CD4-positive, alpha-beta memory T cell (primary cell): ENCODE results near the gene SLC25A51. TPM values are rescaled to one million over a fixed set of nuclear protein-coding genes. Genes with fewer than 3 reads are reported as not detected.

Experiments
- CTCF ChIA-PET: fragments of 350-600 bp; sonication (Branson Sonifier 250); formaldehyde crosslinking; loops from one replicate; lab custom pipeline; 2021; ENCODE audit warnings: inconsistent platforms; ENCODE audit not compliant: partially characterized antibody; lab: Charles Lee
- POLR2A ChIA-PET: fragments of 350-600 bp; sonication (Branson Sonifier 250); formaldehyde crosslinking; loops from one replicate; lab custom pipeline; 2021; ENCODE audit not compliant: partially characterized antibody; lab: Charles Lee
- DNase-seq, 5 donors: peaks; one replicate each; pipeline versions ENCODE4 v3.0.0 to v3.0.0-alpha.2; 2020 to 2022; ENCODE audit warnings: mixed read lengths in 1 of 5
- H3K27ac ChIP-seq: one replicate; pipeline ENCODE4 v1.7.0; 2013; ENCODE audit warnings: low read depth, low read length
- H3K27me3 ChIP-seq: 2 replicates; pipeline ENCODE4 v1.7.0; 2013; ENCODE audit warnings: mild to moderate bottlenecking, low read length, moderate library complexity; ENCODE audit not compliant: insufficient read depth
- H3K36me3 ChIP-seq: 2 replicates; pipeline ENCODE4 v1.7.0; 2013; ENCODE audit warnings: mild to moderate bottlenecking, low read length, moderate library complexity; ENCODE audit not compliant: insufficient read depth
- H3K4me1 ChIP-seq: 2 replicates; pipeline ENCODE4 v1.7.0; 2013; ENCODE audit warnings: mild to moderate bottlenecking, low read length, moderate library complexity; ENCODE audit not compliant: insufficient read depth
- H3K4me3 ChIP-seq, 2 donors: one replicate each; pipeline ENCODE4 v1.7.0; 2013; ENCODE audit warnings: low read length in 2 of 2, mild to moderate bottlenecking in 1 of 2
- H3K9me3 ChIP-seq, 2 donors: one replicate each; pipeline ENCODE4 v1.7.0; 2013; ENCODE audit warnings: low read length in 2 of 2, control low read depth in 1 of 2; ENCODE audit not compliant: control insufficient read depth in 1 of 2
- H3K27ac Mint-ChIP-seq, 7 donors: one replicate each; pipeline ENCODE4 v1.8.0; 2020 to 2021; ENCODE audit warnings: mixed read lengths in 7 of 7, mild to moderate bottlenecking in 6 of 7, inconsistent platforms in 3 of 7, moderate library complexity in 3 of 7
- H3K27me3 Mint-ChIP-seq, 2 donors: one replicate each; pipeline ENCODE4 v1.8.0; 2020 to 2021; ENCODE audit warnings: mixed read lengths in 2 of 2
- H3K36me3 Mint-ChIP-seq, 2 donors: one replicate each; pipeline ENCODE4 v1.8.0; 2020 to 2021; ENCODE audit warnings: mixed read lengths in 2 of 2, inconsistent platforms in 1 of 2, mild to moderate bottlenecking in 1 of 2
- H3K4me1 Mint-ChIP-seq, 4 donors: one replicate each; pipeline ENCODE4 v1.8.0; 2020 to 2021; ENCODE audit warnings: mixed read lengths in 4 of 4, mild to moderate bottlenecking in 1 of 4
- H3K4me3 Mint-ChIP-seq, 8 donors: one replicate each; pipeline ENCODE4 v1.8.0; 2020 to 2021; ENCODE audit warnings: mixed read lengths in 8 of 8, mild to moderate bottlenecking in 7 of 8, moderate library complexity in 6 of 8, inconsistent platforms in 3 of 8
- H3K9me3 Mint-ChIP-seq, 8 donors: one replicate each; pipeline ENCODE4 v1.8.0; 2020 to 2021; ENCODE audit warnings: mixed read lengths in 8 of 8, mild to moderate bottlenecking in 5 of 8, inconsistent platforms in 3 of 8, moderate library complexity in 1 of 8
- intact Hi-C: fragments of 100-400 bp; cut with micrococcal nuclease; formaldehyde crosslinking; loops from one replicate; pipeline ENCODE4 v1.15.1; 2023
- polyA plus RNA-seq, 2 donors: library from polyadenylated mRNA; unstranded; fragments of 300-500 nt; fragmentation: Illumina TruSeq; gene quantifications; one replicate each; pipeline ENCODE4 v1.2.3, GENCODE V29; 2021
- total RNA-seq, 2 experiments: library from RNA; stranded (reverse); gene quantifications; one replicate each; pipeline ENCODE4 v1.2.3, GENCODE V29; 2021

The SLC25A51 gene
- total and polyA plus RNA-seq, 4 experiments from 2014 or later = 8.0 to 43.3 (median 27.0) TPM

DNA sequence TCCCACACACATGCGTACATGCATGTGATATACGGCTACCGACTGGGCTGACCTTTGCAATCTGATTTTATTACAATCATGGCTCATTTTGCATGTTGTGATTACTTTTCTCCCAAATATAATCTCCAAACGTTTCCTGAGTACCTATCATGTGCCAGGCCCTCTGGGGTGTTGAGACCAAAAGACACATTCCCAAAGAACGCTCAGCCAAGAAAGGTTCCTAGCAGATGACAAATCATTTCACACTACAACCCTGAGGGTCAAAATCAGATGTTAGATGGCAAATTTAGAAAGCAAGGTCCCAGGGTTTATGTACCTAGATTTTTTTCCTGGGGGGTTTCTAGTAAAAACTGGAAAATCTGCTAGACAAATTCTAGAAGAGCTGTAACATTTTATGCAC is 32.4 kb upstream of the SLC25A51 start:
- Mint-ChIP-seq H3K27me3 (no peaks in the 10 kb centered on the region), H3K27ac (no peak overlapping the region), H3K4me1 (no peaks in the 10 kb centered on the region), H3K4me3 (no peak overlapping the region), H3K9me3 (no peaks in the 10 kb centered on the region), H3K36me3 (no peaks in the 10 kb centered on the region)
- ChIA-PET POLR2A (no interaction called here), CTCF (no interaction called here)
- Histone ChIP-seq H3K9me3 (no peaks in the 10 kb centered on the region), H3K4me1 (no peaks in the 10 kb centered on the region), H3K27ac (no peak overlapping the region), H3K4me3 (no peak overlapping the region), H3K27me3 (no peaks in the 10 kb centered on the region), H3K36me3 (no peaks in the 10 kb centered on the region)
- no peak for DNase-seq
- intact Hi-C loops = no loop called here

DNA sequence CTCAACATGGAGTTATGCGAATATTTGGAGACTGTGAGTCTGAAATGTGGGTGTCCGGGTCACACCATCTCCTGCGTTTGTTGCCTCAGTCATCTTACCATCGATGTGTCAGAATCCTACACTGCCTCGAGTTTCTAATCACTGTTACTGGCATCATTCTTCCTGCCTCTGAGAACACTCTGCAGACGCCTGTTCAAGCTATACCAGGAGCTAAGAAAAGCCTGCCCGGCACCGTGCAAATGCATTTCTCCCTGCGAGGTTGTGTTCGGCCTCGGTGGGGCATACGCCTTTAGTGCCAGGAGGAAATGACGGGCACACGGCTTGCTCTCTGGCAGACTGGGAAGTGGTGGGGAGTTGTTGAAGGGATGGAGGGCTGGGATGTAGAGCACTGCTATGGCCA is 31.2 kb upstream of the SLC25A51 start:
- intact Hi-C loops = no loop called here
- no peak overlapping the region for H3K27ac Mint-ChIP-seq
- no peaks in the 10 kb centered on the region for H3K9me3 Mint-ChIP-seq
- Histone ChIP-seq H3K4me1 (no peaks in the 10 kb centered on the region), H3K27me3 (no peaks in the 10 kb centered on the region), H3K36me3 (no peaks in the 10 kb centered on the region), H3K4me3 (no peak overlapping the region), H3K27ac (no peak overlapping the region), H3K9me3 (no peaks in the 10 kb centered on the region)
- H3K36me3 Mint-ChIP-seq = no peaks in the 10 kb centered on the region
- no peaks in the 10 kb centered on the region for H3K4me1 Mint-ChIP-seq
- ChIA-PET CTCF (interaction anchor here (1.4 kb wide), 1 partner anchor 27 kb away, joined by 3 read pairs; no protein-coding TSS in a partner anchor), POLR2A (no interaction called here)
- no peak overlapping the region for H3K4me3 Mint-ChIP-seq
- no peaks in the 10 kb centered on the region for H3K27me3 Mint-ChIP-seq
- DNase-seq = no peak

DNA sequence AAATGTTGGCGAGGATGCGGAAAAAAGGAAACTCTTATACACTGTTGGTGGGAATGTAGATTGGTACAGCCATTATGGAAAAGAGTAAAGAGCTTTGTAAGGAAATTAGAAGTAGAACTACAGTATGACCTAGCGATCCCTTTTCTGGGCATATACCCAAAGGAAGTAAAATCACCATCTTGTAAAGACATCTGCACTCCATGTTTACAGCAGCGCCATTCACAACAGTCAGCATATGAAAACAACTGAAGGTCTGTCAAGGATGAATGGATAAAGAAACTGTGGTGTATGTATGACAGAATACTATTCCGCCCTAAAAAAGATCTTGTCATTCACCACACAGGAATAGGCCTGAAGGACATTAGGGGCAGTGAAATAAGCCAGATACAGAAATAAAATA is 27.7 kb upstream of the SLC25A51 start:
- ChIA-PET CTCF (interaction anchor here (1.6 kb wide), 1 partner anchor 17 kb away, joined by 3 read pairs; no protein-coding TSS in a partner anchor), POLR2A (no interaction called here)
- no peaks in the 10 kb centered on the region for H3K9me3 Mint-ChIP-seq
- H3K27me3 Mint-ChIP-seq = no peaks in the 10 kb centered on the region
- Histone ChIP-seq H3K9me3 (no peaks in the 10 kb centered on the region), H3K27ac (no peak overlapping the region), H3K36me3 (no peaks in the 10 kb centered on the region), H3K27me3 (no peaks in the 10 kb centered on the region), H3K4me1 (no peaks in the 10 kb centered on the region), H3K4me3 (no peak overlapping the region)
- no peaks in the 10 kb centered on the region for H3K4me1 Mint-ChIP-seq
- H3K27ac Mint-ChIP-seq = no peak overlapping the region
- no peaks in the 10 kb centered on the region for H3K36me3 Mint-ChIP-seq
- intact Hi-C loops = no loop called here
- DNase-seq = no peak
- H3K4me3 Mint-ChIP-seq = no peak overlapping the region

DNA sequence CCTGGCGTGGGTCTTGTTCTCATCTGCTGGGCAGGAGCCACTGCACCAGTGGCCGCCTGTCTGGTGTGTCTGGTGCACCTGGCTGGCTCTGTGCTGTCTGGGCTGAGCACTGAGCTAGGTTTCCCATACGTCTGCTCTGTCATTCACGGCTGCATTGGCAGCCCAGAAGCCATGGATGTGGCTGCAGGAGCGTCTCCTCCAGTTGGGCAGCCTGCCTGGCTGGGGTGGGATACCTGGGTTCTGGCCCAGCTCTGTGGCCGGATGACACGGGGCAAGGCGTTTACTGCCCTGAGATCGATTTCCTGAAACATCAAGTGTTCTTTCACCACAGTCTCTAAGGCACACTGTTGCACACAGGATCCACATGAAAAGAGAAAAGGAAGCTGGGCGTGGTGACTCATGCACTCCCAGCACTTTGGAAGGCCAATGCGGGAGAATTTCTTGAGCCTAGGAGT is 25.5 kb upstream of the SLC25A51 start:
- ChIA-PET POLR2A (no interaction called here), CTCF (no interaction called here)
- intact Hi-C loops = no loop called here
- Mint-ChIP-seq H3K4me1 (no peaks in the 10 kb centered on the region), H3K9me3 (no peaks in the 10 kb centered on the region), H3K27ac (no peak overlapping the region), H3K36me3 (no peaks in the 10 kb centered on the region), H3K27me3 (peaks cover 0 to 2% of the 10 kb centered on the region in 2 donors), H3K4me3 (no peak overlapping the region)
- no peak for DNase-seq
- H3K4me1 ChIP-seq = no peaks in the 10 kb centered on the region
- no peaks in the 10 kb centered on the region for H3K9me3 ChIP-seq
- H3K4me3 ChIP-seq = no peak overlapping the region
- no peaks in the 10 kb centered on the region for H3K36me3 ChIP-seq
- no peaks in the 10 kb centered on the region for H3K27me3 ChIP-seq
- no peak overlapping the region for H3K27ac ChIP-seq

DNA sequence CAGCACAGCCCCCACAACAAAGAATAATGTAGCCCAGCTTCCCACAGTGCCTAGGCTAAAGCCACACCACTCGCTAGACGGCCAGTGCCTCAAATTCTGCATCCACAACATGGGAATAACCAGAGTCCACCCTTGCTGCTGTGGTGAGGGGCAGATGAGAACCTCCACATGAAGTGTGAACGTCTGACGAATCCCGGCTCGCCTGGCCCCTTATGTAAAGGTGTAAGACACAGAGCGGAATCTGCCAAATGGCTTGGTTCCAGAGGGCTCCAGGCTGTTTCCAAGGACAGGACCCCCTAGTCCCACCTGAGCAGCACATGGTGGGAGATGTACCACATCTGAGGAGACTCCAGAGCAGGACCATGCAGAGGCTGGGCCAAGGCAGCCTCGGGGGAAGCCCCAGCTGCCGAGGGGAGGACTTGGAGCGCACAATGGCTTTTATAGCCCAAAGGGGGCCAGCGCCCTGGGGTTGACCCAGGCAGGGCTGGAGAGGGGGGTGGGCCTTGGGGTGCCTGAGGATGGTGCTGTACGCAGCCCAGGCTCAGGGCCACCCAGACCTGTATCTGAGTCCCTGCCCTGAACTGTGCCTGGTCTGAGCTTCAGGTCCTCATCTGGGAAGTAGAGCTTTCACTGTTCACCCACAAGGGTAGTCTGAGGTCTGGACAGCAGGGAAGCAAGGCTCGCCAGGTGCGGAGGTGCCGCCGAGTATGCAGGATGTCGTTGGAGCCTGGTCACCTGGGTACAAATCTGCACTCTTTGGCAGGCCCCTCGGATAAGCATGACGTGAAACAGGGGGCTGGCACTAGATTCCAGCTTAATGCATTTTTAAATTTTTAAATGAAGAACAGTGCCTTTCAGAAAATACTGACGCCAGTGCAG is 24.9 kb upstream of the SLC25A51 start:
- intact Hi-C loops = no loop called here
- no peaks in the 10 kb centered on the region for H3K4me1 ChIP-seq
- POLR2A ChIA-PET = no interaction called here
- H3K4me1 Mint-ChIP-seq = no peaks in the 10 kb centered on the region
- H3K27me3 Mint-ChIP-seq = peaks cover 0 to 2% of the 10 kb centered on the region in 2 donors
- H3K27ac Mint-ChIP-seq = no peak overlapping the region
- no peak for DNase-seq
- H3K27ac ChIP-seq = no peak overlapping the region
- H3K36me3 Mint-ChIP-seq = no peaks in the 10 kb centered on the region
- no peaks in the 10 kb centered on the region for H3K27me3 ChIP-seq
- no peaks in the 10 kb centered on the region for H3K36me3 ChIP-seq
- no peak overlapping the region for H3K4me3 Mint-ChIP-seq
- H3K9me3 Mint-ChIP-seq = no peaks in the 10 kb centered on the region
- CTCF ChIA-PET = no interaction called here
- H3K4me3 ChIP-seq = no peak overlapping the region
- H3K9me3 ChIP-seq = no peaks in the 10 kb centered on the region

DNA sequence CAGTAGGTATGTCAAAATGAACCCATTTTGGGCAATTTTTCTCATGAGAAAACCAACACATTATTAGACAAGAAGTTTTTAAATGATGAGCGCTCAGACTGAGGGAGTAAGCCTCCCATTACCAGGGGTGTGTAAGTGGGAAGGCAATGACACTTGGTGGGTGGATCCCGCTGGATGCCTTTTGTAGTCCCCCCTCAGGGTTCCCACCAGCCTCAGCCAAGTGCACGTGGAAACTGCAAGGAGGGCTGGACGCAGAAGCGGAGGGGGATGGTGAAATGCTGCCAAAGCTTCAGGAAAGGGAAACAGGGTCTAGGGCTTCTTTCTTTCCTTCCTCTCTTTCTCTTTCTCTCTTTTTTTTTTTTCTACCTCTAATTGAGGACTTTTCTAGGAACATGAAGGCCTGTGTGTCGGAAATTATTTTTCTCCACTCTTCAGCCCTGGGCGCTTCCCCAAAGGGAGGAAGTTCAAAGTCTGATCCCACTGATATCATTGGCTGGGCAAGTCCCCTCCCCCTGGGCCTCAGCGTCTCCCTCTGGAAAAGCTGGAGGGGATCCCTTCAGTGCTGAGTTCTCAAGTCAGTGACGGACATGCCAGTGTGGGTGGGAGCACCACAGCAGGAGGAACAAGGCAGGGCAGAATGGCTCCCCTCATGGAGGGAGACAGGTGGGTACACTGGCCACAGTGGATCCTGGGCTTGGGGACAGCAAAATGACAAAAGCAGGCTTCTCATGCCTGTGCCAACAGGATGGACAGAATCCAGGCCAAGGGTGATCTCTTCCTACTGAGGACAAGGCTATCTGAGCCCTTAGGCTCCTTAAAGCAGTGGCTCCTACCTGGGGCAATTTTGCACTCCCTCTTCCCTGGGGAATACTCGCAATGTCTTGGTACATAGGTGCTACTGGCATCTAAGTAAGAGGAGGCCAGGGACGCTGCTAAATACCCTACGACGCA is 23.9 kb upstream of the SLC25A51 start:
- Histone ChIP-seq H3K36me3 (no peaks in the 10 kb centered on the region), H3K4me3 (no peak overlapping the region), H3K4me1 (no peaks in the 10 kb centered on the region), H3K27ac (no peak overlapping the region), H3K27me3 (no peaks in the 10 kb centered on the region), H3K9me3 (no peaks in the 10 kb centered on the region)
- Mint-ChIP-seq H3K4me3 (no peak overlapping the region), H3K4me1 (no peaks in the 10 kb centered on the region), H3K36me3 (no peaks in the 10 kb centered on the region), H3K9me3 (no peaks in the 10 kb centered on the region), H3K27me3 (peaks cover 0 to 2% of the 10 kb centered on the region in 2 donors), H3K27ac (peak overlapping the region in 1 of 7 donors; percentile 8)
- DNase-seq = no peak
- CTCF ChIA-PET = no interaction called here
- intact Hi-C loops = no loop called here
- POLR2A ChIA-PET = no interaction called here

DNA sequence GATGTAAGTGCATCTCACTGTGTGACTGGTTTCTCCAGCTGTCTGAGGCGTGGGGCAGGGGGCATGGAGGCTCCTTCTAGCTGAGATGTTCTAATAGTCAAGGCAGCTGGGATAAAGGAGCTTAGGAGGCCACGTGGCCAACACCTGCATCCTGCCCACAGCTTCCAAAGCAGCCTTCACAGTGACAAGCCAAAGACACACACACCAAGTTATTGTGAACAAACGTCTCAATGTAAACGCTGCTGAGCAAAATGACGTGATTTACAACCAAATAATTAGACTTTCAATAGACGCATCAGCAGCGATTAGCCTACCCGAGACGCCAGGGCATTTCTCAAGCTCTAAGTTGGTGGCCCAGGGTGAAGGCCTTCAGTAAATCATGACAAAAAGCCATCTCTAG is 23.2 kb upstream of the SLC25A51 start:
- H3K36me3 ChIP-seq = no peaks in the 10 kb centered on the region
- no peaks in the 10 kb centered on the region for H3K27me3 ChIP-seq
- H3K4me3 Mint-ChIP-seq = no peak overlapping the region
- no peaks in the 10 kb centered on the region for H3K9me3 ChIP-seq
- H3K4me3 ChIP-seq = no peak overlapping the region
- no peaks in the 10 kb centered on the region for H3K36me3 Mint-ChIP-seq
- ChIA-PET POLR2A (no interaction called here), CTCF (no interaction called here)
- no peak overlapping the region for H3K27ac ChIP-seq
- H3K4me1 Mint-ChIP-seq = no peaks in the 10 kb centered on the region
- H3K4me1 ChIP-seq = no peaks in the 10 kb centered on the region
- no peaks in the 10 kb centered on the region for H3K9me3 Mint-ChIP-seq
- H3K27ac Mint-ChIP-seq = no peak overlapping the region
- peaks cover 0 to 2% of the 10 kb centered on the region in 2 donors for H3K27me3 Mint-ChIP-seq
- intact Hi-C loops = no loop called here
- no peak for DNase-seq
